Mammary epithelial cell (primary cell): ENCODE results near the gene FARS2.

Experiments used
- EZH2 ChIP-seq: IDR thresholded peaks from 2 replicates; pipeline ENCODE4 v1.6.1; 2012; ENCODE audit warnings: low read length, inconsistent platforms, borderline replicate concordance
- TF ChIP-seq, protein P1 (sequence below), 2 donors: IDR thresholded peaks in 1 of 2; conservative IDR thresholded peaks in 1 of 2; 2 replicates each; pipeline ENCODE4 v1.5.1; 2011 to 2012; ENCODE audit warnings: inconsistent platforms in 2 of 2, low read length in 2 of 2, mild to moderate bottlenecking in 2 of 2, control low read depth in 1 of 2, low read depth in 1 of 2; ENCODE audit not compliant: insufficient read depth in 1 of 2; ENCODE audit errors: extremely low read depth in 1 of 2

GRCh38 chr6:5701174-5701573, 439.9 kb downstream of the FARS2 start:
- TF ChIP-seq, protein P1, sequence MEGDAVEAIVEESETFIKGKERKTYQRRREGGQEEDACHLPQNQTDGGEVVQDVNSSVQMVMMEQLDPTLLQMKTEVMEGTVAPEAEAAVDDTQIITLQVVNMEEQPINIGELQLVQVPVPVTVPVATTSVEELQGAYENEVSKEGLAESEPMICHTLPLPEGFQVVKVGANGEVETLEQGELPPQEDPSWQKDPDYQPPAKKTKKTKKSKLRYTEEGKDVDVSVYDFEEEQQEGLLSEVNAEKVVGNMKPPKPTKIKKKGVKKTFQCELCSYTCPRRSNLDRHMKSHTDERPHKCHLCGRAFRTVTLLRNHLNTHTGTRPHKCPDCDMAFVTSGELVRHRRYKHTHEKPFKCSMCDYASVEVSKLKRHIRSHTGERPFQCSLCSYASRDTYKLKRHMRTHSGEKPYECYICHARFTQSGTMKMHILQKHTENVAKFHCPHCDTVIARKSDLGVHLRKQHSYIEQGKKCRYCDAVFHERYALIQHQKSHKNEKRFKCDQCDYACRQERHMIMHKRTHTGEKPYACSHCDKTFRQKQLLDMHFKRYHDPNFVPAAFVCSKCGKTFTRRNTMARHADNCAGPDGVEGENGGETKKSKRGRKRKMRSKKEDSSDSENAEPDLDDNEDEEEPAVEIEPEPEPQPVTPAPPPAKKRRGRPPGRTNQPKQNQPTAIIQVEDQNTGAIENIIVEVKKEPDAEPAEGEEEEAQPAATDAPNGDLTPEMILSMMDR (conservative IDR thresholded peaks at IDR 0.05 in 1 of 2, IDR thresholded peaks at IDR 0.05 in 1 of 2; ENCODE audit: extremely low read depth in 1 of 2, insufficient read depth in 1 of 2, low read depth in 1 of 2, low read length in 2 of 2) = no peak
- TF ChIP-seq EZH2 = no peak
